OCI-LY1 (cell line): Measurements from ENCODE around the gene TTC23L.

Experiments
- EZH2 ChIP-seq: fragments of 200-600 bp; sonication (generic), shearing (Covaris generic); IDR thresholded peaks from 2 replicates; pipeline ENCODE4 v1.8.0; 2017; ENCODE audit warnings: borderline replicate concordance, mixed run types, mild to moderate bottlenecking, antibody characterized with exemption, low read length, moderate library complexity, mixed read lengths
- TF ChIP-seq, protein P1 (sequence below): fragments of 200-600 bp; sonication (generic), shearing (Covaris generic); IDR thresholded peaks from 2 replicates; pipeline ENCODE4 v1.5.1; 2017; ENCODE audit warnings: mild to moderate bottlenecking, antibody characterized with exemption, low read length, moderate library complexity, mixed read lengths

DNA sequence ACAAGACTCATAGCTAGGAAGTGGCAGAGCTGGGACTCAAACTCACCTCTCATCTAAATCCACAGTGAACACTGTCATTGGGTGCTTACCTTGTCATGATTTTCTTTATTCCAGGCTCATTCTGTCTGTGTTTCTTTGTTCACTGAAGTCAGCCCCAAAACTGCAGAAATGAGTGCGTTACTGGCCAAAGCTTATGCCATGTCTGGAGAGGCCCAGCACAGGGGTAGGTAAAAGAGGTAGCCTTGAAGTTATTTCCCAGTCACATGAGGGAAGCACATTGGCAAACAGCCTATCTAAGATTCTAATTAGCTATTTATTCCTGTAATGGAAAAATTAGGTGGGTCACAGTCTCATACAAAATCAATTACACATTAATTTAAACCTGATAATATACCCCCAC, 29.8 kb downstream of the TTC23L start:
- no peak for TF ChIP-seq EZH2
- TF ChIP-seq, protein P1, sequence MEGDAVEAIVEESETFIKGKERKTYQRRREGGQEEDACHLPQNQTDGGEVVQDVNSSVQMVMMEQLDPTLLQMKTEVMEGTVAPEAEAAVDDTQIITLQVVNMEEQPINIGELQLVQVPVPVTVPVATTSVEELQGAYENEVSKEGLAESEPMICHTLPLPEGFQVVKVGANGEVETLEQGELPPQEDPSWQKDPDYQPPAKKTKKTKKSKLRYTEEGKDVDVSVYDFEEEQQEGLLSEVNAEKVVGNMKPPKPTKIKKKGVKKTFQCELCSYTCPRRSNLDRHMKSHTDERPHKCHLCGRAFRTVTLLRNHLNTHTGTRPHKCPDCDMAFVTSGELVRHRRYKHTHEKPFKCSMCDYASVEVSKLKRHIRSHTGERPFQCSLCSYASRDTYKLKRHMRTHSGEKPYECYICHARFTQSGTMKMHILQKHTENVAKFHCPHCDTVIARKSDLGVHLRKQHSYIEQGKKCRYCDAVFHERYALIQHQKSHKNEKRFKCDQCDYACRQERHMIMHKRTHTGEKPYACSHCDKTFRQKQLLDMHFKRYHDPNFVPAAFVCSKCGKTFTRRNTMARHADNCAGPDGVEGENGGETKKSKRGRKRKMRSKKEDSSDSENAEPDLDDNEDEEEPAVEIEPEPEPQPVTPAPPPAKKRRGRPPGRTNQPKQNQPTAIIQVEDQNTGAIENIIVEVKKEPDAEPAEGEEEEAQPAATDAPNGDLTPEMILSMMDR, result no peak
